Activated naive CD8-positive, alpha-beta T cell treated with anti-CD3 and anti-CD28 coated beads, Interleukin-2, amount 10 ng/mL, durations not matched to agents 7 days and 5 days (primary cell): ENCODE measurements around the gene TOR2A. TPM values are rescaled to one million over a fixed set of nuclear protein-coding genes. Genes with fewer than 3 reads are reported as not detected.

ENCODE experiments used
- ATAC-seq: fragments of 150-1000 bp; cut with Tn5 transposase; one replicate; pipeline ENCODE4 v1.10.0; 2021; ENCODE audit warnings: low read depth, moderate library complexity
- POLR2A ChIA-PET: fragments of 350-600 bp; sonication (Branson Sonifier 250); formaldehyde crosslinking; loops from one replicate; lab custom pipeline; 2021; ENCODE audit warnings: antibody characterized with exemption; lab: Charles Lee
- DNase-seq: peaks from one replicate; pipeline ENCODE4 v3.0.0; 2021
- H3K27ac Mint-ChIP-seq: one replicate; pipeline ENCODE4 v1.8.0; 2022; ENCODE audit warnings: mild to moderate bottlenecking, mixed read lengths
- H3K27me3 Mint-ChIP-seq: one replicate; pipeline ENCODE4 v1.8.0; 2022; ENCODE audit warnings: mild to moderate bottlenecking, moderate library complexity, mixed read lengths
- H3K36me3 Mint-ChIP-seq: one replicate; pipeline ENCODE4 v1.8.0; 2021; ENCODE audit warnings: mild to moderate bottlenecking, mixed read lengths
- H3K4me1 Mint-ChIP-seq: one replicate; pipeline ENCODE4 v1.8.0; 2021; ENCODE audit warnings: mixed read lengths
- H3K4me3 Mint-ChIP-seq: one replicate; pipeline ENCODE4 v1.8.0; 2022; ENCODE audit warnings: mild to moderate bottlenecking, moderate library complexity, mixed read lengths
- H3K9me3 Mint-ChIP-seq: one replicate; pipeline ENCODE4 v1.8.0; 2021; ENCODE audit warnings: mixed read lengths
- total RNA-seq, 2 experiments: library from RNA; stranded (reverse); gene quantifications; one replicate each; pipeline ENCODE4 v1.2.3, GENCODE V29; 2021

Gene TOR2A
- total RNA-seq, 2 experiments from 2014 or later: 21.7 to 24.4 TPM

DNA sequence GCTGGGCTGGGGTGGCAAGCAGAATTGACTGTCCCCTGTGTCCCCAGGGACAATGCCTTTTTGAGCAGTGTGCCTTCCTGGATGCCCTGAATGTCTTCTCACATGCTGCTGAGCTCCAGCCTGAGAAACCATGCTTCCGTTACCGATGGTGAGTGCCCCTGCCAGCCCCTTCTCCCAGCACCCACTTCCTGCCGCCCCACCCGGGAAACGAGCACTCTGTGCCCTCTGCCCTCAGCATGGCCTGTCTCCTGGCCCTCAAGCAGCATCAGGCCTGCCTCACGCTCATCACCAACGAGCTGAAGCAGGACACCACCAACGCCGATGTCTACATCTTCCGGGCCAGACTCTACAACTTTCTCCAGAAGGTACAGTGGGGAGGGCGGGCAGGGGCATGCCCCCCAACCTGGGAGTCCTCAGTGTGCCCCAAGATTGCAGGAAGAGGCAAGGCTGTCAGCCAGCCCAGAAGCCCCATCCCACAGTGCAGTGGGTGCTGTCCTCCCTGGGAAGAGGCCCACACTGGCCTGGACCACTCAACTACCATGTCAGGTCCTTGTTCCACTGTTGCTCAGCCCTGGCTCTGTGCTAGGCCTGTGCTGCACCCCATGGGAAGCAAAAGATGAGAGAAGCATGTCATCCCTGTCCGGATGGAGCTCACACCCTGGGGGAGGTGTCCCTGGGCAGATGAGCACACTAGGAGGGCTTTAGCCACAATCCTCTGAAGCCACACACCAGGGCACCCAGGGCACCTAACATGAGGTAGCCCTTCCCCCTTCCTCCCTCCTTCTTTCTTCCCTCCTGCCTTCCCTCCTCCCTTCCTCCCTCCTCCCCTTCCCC lies 14.8 kb downstream of the TOR2A start:
- POLR2A ChIA-PET: interaction anchor here (0.5 to 1.2 kb wide), 2 partner anchors 183 to 351 kb away, joined by 3 to 4 read pairs; no protein-coding TSS in a partner anchor
- peaks cover 27% of the 10 kb centered on the region for H3K4me1 Mint-ChIP-seq
- no peak for ATAC-seq
- H3K4me3 Mint-ChIP-seq: peak overlapping the region; percentile 45
- H3K9me3 Mint-ChIP-seq: no peaks in the 10 kb centered on the region
- no peaks in the 10 kb centered on the region for H3K36me3 Mint-ChIP-seq
- no peak for DNase-seq
- H3K27ac Mint-ChIP-seq: peak overlapping the region; percentile 88
- H3K27me3 Mint-ChIP-seq: no peaks in the 10 kb centered on the region

DNA sequence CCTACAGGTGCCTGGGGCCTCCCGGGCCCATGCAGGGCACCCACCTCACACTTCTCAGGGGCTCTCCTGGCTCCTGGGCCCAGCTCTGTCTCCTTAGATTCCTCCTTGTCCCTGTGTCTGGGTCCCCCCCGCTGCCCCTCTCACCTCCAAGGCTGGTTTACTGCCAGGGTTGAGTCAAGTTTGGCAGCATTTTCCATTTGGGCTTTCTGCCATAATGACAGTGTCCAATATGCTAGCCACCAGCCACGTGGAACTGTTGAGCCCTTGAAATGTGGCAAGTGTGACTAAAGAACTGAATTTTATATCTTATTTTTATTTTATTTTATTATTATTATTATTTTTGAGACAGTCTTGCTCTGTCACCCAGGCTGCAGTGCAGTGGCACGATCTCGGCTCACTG lies 17.3 kb downstream of the TOR2A start:
- Mint-ChIP-seq H3K9me3 (no peaks in the 10 kb centered on the region), H3K4me1 (peaks cover 26% of the 10 kb centered on the region), H3K4me3 (no peak overlapping the region), H3K36me3 (no peaks in the 10 kb centered on the region), H3K27me3 (no peaks in the 10 kb centered on the region), H3K27ac (no peak overlapping the region)
- POLR2A ChIA-PET: interaction anchor here (0.6 kb wide), 1 partner anchor 425 kb away, joined by 3 read pairs; no protein-coding TSS in a partner anchor
- no peak for DNase-seq
- ATAC-seq: no peak

DNA sequence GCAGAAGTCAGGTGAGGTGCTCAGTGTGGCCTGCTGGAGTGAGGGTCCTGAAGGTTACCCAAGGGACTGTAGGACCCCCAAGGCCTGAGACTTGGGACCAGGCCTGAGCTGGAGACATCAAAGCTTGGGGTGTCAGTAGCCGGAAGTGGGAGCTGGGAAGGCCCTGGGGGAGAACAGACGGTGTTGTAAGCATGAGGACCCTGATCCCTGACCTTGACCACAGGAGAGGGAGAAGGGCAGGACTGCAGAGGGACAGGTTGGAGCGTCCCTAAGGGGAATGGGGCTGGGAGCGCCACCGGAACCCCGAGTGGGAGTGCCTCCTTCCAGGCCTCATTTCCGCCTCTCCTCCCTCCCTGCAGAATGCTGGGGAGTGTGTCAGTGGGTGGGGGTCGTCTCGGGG lies 18.7 kb downstream of the TOR2A start:
- DNase-seq (no peak), ATAC-seq (no peak)
- H3K9me3 Mint-ChIP-seq: no peaks in the 10 kb centered on the region
- H3K4me1 Mint-ChIP-seq: peaks cover 26% of the 10 kb centered on the region
- no peaks in the 10 kb centered on the region for H3K27me3 Mint-ChIP-seq
- POLR2A ChIA-PET: interaction anchor here (1.0 to 2.4 kb wide), 4 partner anchors 18 to 292 kb away, joined by 3 to 10 read pairs (median 6); partner anchors contain the start of genes LRSAM1, RPL12, TOR2A and ZNF79
- peak overlapping the region; percentile 97 for H3K4me3 Mint-ChIP-seq
- H3K27ac Mint-ChIP-seq: no peak overlapping the region
- no peaks in the 10 kb centered on the region for H3K36me3 Mint-ChIP-seq

DNA sequence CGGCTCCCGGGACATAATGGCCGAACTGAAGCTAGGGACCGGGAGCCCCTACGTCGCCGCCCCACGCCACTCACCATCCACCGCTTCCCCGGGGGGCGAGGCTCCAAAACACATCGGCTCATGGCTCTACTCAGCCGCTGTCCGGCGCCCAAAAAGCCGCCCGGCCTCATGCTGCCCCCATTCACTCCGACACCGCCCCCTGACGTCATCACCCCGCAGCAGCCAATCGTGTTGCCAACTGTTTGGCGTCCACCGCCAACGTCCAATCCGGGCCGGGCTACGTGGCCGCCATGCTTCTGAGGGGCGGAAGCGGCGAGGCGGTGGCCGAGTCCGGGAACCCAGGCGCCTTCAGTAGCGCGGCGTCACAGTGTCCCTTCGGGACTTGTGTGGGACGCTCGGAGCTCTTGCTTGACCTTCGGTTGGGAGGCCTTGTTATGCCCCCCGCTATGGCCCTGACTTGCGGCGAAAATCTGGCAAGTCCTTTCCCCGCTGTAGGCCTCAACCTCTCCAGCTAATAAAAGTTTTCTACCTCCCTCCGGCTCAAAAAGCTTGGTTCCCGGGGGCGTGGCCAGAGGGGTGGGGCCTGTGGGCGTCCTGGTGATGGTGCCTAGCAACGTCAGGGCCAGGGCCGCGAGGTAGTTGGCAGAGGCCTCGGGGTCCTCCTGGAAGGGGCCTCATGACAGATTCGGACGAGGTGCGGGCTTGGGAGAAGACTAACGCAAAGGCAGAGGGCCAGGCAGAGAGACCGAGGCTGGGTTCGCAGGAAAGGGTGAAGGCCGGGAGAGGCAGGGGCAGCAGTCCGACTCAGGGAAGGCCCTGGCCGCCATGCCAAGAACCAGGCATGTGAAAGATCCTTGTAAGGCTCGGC lies 19.4 kb downstream of the TOR2A start, which contains the start of the genes PTRH1 and TTC16:
Gene PTRH1 (minus strand): TSS at position 194 of the 868 bp plus-strand sequence. CDS start 24 bp downstream, at position 170.
Gene TTC16 (plus strand): TSS at position 610 of the 868 bp plus-strand sequence. CDS start 67 bp downstream, at position 677.
- Mint-ChIP-seq H3K27ac (peak within 1 kb of the TSS; percentile 92), H3K36me3 (no peaks in the 10 kb centered on the region), H3K4me3 (peak within 1 kb of the TSS; percentile 97), H3K9me3 (no peaks in the 10 kb centered on the region), H3K4me1 (peaks cover 29% of the 10 kb centered on the region), H3K27me3 (no peaks in the 10 kb centered on the region)
- ATAC-seq: peak; percentile 92
- DNase-seq: peak; percentile 98
- POLR2A ChIA-PET: interaction anchor here (0.5 to 2.4 kb wide), 12 partner anchors 8 to 571 kb away, joined by 3 to 10 read pairs (median 3); partner anchors contain the start of genes LRSAM1, RPL12, TOR2A and ZNF79

DNA sequence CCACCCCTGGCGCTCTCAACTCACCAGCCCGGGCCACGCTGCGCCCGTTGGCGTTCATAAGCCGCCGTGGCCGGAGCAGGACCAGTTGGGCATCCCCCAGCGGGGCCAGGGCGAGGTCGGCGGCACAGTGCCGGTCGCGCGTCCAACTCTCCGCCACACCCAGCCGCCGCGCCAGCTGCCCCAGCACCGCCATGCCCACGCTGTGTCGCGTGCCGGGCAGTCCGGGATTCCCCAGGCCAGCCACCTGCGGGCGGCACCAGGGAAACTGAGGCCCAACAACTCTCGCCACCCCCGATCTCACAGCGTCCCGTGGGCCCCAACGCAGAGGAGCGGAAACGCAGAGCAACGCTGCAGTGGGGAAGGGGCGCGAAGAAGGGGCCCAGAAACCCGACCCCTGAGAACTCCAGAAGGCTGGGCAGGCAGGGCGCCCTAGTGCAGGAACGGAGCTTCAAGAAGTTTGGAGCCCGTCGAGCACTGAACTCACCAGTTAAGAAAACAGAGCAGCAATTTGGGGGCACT lies 20.1 kb downstream of the TOR2A start:
- no peaks in the 10 kb centered on the region for H3K36me3 Mint-ChIP-seq
- H3K4me3 Mint-ChIP-seq: peak overlapping the region; percentile 97
- H3K27me3 Mint-ChIP-seq: peaks cover 1% of the 10 kb centered on the region
- peak; percentile 2 for ATAC-seq
- POLR2A ChIA-PET: interaction anchor here (0.5 to 2.4 kb wide), 9 partner anchors 9 to 572 kb away, joined by 3 to 10 read pairs (median 3); partner anchors contain the start of genes LRSAM1, RPL12 and TOR2A
- H3K9me3 Mint-ChIP-seq: no peaks in the 10 kb centered on the region
- H3K4me1 Mint-ChIP-seq: peaks cover 27% of the 10 kb centered on the region
- H3K27ac Mint-ChIP-seq: peak overlapping the region; percentile 92
- DNase-seq: no peak

DNA sequence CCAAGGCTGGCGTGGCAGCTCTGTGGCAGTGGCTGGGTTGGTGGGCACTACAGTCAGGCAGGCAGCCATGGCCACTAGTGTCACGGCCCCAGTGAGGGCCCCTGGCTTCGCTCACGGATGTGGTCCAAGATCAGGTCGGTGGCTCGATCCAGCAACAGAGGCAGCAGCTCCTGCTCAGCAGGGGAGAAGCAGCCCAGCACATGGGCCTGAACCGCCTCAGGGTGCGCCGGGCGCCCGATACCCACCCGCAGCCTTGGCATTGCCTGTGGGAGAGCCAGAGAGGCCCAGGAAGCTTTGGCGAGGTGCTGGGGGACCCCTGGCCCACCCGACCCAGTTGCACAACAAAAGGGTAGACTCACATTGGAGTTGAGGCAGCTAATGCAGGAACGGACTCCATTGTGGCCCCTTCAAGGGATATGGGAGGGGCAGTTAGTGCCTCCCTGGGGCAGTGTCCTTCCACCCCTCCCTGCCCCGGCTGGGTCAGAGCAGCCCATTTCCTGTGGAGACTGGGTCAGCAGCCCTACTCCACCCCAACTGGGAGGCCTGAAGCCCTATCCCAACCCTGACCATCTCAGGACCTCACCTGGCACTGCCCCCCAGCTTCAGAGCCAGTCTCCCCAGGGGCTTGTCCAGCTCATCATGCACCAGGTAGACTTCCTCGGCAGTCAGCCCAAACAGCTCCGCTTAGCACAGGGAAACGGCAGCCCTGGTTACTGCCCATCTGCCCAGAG lies 20.9 kb downstream of the TOR2A start:
- H3K9me3 Mint-ChIP-seq: no peaks in the 10 kb centered on the region
- H3K27me3 Mint-ChIP-seq: peaks cover 2% of the 10 kb centered on the region
- DNase-seq (no peak), ATAC-seq (no peak)
- POLR2A ChIA-PET: interaction anchor here (2.4 kb wide), 1 partner anchor 21 kb away, joined by 10 read pairs; the partner anchor contains the start of gene TOR2A
- peak overlapping the region; percentile 68 for H3K4me3 Mint-ChIP-seq
- peaks cover 19% of the 10 kb centered on the region for H3K4me1 Mint-ChIP-seq
- peak overlapping the region; percentile 38 for H3K27ac Mint-ChIP-seq
- no peaks in the 10 kb centered on the region for H3K36me3 Mint-ChIP-seq

DNA sequence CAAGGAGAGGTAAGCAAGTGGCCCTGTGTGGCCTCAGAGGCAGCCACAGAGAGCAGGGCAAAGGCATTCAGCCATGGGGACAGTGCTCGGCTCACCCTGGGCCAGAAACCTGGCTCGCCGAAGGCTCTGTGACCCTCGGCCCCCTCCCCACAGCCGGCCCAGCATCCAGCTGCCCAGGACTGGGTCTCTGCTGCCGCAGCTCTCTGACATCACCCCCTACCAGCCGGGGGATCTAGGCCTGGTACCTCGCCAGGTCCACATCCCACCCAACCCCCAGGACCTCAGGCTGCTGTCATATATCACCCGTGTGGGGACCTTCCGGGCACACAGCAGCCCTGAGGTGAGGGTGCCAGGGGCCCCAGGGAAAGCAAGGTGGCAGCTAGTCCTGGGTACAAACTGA lies 22.2 kb downstream of the TOR2A start:
- no peak overlapping the region for H3K27ac Mint-ChIP-seq
- peaks cover 3% of the 10 kb centered on the region for H3K9me3 Mint-ChIP-seq
- DNase-seq (no peak), ATAC-seq (no peak)
- peaks cover 19% of the 10 kb centered on the region for H3K4me1 Mint-ChIP-seq
- peaks cover 2% of the 10 kb centered on the region for H3K27me3 Mint-ChIP-seq
- no peak overlapping the region for H3K4me3 Mint-ChIP-seq
- H3K36me3 Mint-ChIP-seq: no peaks in the 10 kb centered on the region
- POLR2A ChIA-PET: no interaction called here

DNA sequence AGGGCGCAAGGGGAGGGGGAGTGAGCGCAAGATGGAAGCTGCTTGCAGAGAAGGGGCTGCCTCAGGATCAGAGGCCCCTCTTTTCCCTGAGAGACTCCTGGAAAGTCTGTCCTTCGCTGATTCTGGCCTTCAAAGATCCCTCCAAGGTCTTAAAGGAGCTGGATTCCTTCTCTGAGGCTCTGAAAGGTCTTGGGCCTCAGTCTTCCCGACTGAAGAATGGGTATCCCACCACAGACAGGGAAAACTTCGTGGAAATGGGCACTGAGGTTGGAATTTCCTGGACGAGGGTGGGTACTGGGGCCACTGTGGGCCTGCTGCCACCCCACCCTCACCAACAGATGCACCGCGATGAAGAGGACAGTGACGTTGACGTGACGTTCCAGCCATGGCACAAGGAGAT lies 22.7 kb downstream of the TOR2A start:
- Mint-ChIP-seq H3K36me3 (no peaks in the 10 kb centered on the region), H3K27me3 (peaks cover 2% of the 10 kb centered on the region), H3K9me3 (peaks cover 3% of the 10 kb centered on the region), H3K4me1 (peaks cover 22% of the 10 kb centered on the region), H3K4me3 (no peak overlapping the region), H3K27ac (no peak overlapping the region)
- POLR2A ChIA-PET: interaction anchor here (1.3 kb wide), 1 partner anchor 22 kb away, joined by 6 read pairs; the partner anchor contains the start of gene TOR2A
- DNase-seq: no peak
- ATAC-seq: no peak

DNA sequence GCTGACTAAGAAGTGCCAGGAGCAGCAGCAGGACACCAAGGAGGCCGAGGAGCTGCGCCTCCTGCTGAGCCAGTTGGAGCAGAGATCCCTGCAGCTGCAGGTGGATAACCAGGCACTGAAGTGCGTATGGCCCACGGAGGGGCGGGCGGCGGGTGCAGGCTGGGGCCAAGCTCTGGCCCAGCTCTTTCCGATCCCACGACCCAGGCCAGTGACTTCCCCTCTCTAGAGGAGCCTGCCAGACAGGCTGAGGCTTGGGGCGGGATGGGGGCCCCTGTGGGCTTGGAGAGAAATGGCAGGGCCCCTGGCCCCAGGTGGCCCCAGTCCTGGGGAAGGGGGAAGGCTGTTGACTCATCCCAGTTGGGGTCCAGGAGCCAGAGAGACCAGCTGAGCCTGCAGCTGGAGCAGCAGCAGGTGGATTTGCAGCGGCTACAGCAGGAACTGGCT lies 23.2 kb downstream of the TOR2A start:
- ATAC-seq: no peak
- Mint-ChIP-seq H3K9me3 (peaks cover 3% of the 10 kb centered on the region), H3K4me3 (no peak overlapping the region), H3K36me3 (no peaks in the 10 kb centered on the region), H3K4me1 (peaks cover 23% of the 10 kb centered on the region), H3K27me3 (peaks cover 2% of the 10 kb centered on the region), H3K27ac (no peak overlapping the region)
- DNase-seq: no peak
- POLR2A ChIA-PET: interaction anchor here (0.5 to 1.3 kb wide), 3 partner anchors 23 to 128 kb away, joined by 3 to 6 read pairs (median 4); partner anchors contain the start of gene TOR2A

DNA sequence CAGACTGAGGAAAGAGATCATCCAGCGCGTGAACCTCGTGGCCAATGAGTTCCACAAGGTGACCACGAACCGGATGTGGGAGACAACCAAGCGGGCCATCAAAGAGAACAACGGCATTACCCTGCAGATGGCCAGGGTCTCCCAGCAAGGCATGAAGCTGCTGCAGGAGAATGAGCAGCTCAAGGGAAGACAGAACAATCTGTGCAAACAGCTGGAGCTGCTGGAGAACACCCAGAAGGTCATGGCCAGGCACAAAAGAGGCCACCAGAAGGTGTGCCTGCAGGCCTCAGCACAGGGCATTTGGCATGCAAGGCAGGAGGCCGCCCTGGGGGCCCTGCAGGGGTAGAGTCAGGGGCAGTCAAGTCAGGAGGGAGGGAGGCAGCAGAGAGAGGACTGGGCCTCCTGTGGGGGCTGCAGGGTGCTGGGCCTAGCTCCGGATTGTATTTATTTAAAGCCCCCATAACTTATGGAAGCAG lies 23.8 kb downstream of the TOR2A start:
- ATAC-seq (no peak), DNase-seq (peak; percentile 58)
- H3K4me3 Mint-ChIP-seq: peak overlapping the region; percentile 14
- H3K27me3 Mint-ChIP-seq: peaks cover 2% of the 10 kb centered on the region
- POLR2A ChIA-PET: interaction anchor here (0.5 to 1.3 kb wide), 3 partner anchors 23 to 127 kb away, joined by 3 to 6 read pairs (median 4); partner anchors contain the start of gene TOR2A
- peaks cover 23% of the 10 kb centered on the region for H3K4me1 Mint-ChIP-seq
- H3K9me3 Mint-ChIP-seq: peaks cover 3% of the 10 kb centered on the region
- H3K36me3 Mint-ChIP-seq: no peaks in the 10 kb centered on the region
- H3K27ac Mint-ChIP-seq: no peak overlapping the region

DNA sequence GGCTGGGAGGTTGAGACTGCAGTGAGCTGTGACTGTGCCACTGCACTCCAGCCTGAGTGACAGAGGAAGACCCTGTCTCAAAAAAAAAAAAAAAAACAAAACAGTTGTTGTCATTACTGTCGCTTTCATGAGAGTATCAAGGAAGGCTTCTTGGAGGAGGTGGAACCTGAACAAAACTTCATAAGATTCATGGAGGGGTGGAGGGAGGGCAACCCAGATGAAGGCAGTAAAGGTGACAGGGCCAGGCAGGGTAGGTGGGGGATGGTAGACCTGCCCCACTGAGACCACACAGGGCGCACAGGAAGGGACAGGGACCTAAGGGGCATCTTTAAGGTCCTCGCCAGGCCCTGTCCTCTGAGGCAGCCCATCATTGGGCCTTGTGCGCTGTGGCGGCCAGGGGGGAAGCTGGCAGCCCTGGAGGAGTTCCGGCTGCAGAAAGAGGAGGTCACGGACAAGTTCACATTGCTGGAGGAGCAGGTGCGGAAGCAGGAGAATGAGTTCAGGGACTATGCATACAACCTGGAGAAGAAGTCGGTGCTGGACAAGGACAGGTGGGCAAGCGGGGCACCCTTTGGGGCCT lies 24.8 kb downstream of the TOR2A start:
- DNase-seq (no peak), ATAC-seq (no peak)
- POLR2A ChIA-PET: interaction anchor here (0.7 to 2.0 kb wide), 3 partner anchors 24 to 196 kb away, joined by 3 to 5 read pairs (median 3); partner anchors contain the start of gene TOR2A
- H3K4me1 Mint-ChIP-seq: peaks cover 19% of the 10 kb centered on the region
- no peak overlapping the region for H3K27ac Mint-ChIP-seq
- H3K36me3 Mint-ChIP-seq: no peaks in the 10 kb centered on the region
- H3K27me3 Mint-ChIP-seq: peaks cover 2% of the 10 kb centered on the region
- peaks cover 3% of the 10 kb centered on the region for H3K9me3 Mint-ChIP-seq
- no peak overlapping the region for H3K4me3 Mint-ChIP-seq
